COLO668 (cell line): ENCODE data around the gene SPRY4.
"Not testable (repeated sequence)": the region's sequence is repeated elsewhere in the genome, so short reads cannot be mapped to it uniquely, and the experiment has no call there.

Experiments used
- DNase-seq: peaks from one replicate; lab custom pipeline; 2025; ENCODE audit not compliant: unreplicated experiment; lab: John Stamatoyannopoulos, UW

Gene SPRY4

GRCh38 chr5:142324871-142325724 is at the start of gene SPRY4:
SPRY4 (minus strand) TSS chr5:142325021; CDS start chr5:142315108, 9,913 bp downstream.
- peak; percentile 94 for DNase-seq

- DNase-seq = no peak
These were observed 43.7 kb upstream of the SPRY4 start for GRCh38 chr5:142368529-142368928.

- no peak for DNase-seq
These were observed 41.2 kb upstream of the SPRY4 start for GRCh38 chr5:142366007-142366406.

- peak; percentile 84 for DNase-seq
These were observed 39.7 kb upstream of the SPRY4 start for GRCh38 chr5:142364251-142365145.

- no peak for DNase-seq
These were observed 38.8 kb upstream of the SPRY4 start for GRCh38 chr5:142363619-142363963.

GRCh38 chr5:142362193-142362592 is 37.4 kb upstream of the SPRY4 start:
- not testable (repeated sequence) for DNase-seq

GRCh38 chr5:142360607-142361120 is 35.8 kb upstream of the SPRY4 start:
- DNase-seq = peak; percentile 55

- peak; percentile 3 for DNase-seq
These were observed 35.3 kb upstream of the SPRY4 start for GRCh38 chr5:142360051-142360498.

GRCh38 chr5:142358648-142359047 is 33.8 kb upstream of the SPRY4 start:
- DNase-seq = no peak

- DNase-seq = no peak
These were observed 33.3 kb upstream of the SPRY4 start for GRCh38 chr5:142358121-142358520.

GRCh38 chr5:142357469-142358090 is 32.8 kb upstream of the SPRY4 start:
- no peak for DNase-seq

- peak; percentile 84 for DNase-seq
These were observed 32.1 kb upstream of the SPRY4 start for GRCh38 chr5:142356716-142357468.

- DNase-seq = no peak
These were observed 31.5 kb upstream of the SPRY4 start for GRCh38 chr5:142356349-142356715.

- DNase-seq = no peak
These were observed 28.3 kb upstream of the SPRY4 start for GRCh38 chr5:142353071-142353472.

GRCh38 chr5:142350021-142350420 is 25.2 kb upstream of the SPRY4 start:
- DNase-seq = no peak

- DNase-seq = no peak
These were observed 21.9 kb upstream of the SPRY4 start for GRCh38 chr5:142346706-142347105.

GRCh38 chr5:142344915-142345314 is 20.1 kb upstream of the SPRY4 start:
- not testable (repeated sequence) for DNase-seq

- no peak for DNase-seq
These were observed 18.7 kb upstream of the SPRY4 start for GRCh38 chr5:142343531-142343930.

- no peak for DNase-seq
These were observed 17.5 kb upstream of the SPRY4 start for GRCh38 chr5:142342128-142342981.

GRCh38 chr5:142339781-142340180 is 15.0 kb upstream of the SPRY4 start:
- DNase-seq = no peak
